K562 (cell line): ENCODE measurements around the gene RPS27. TPM values are rescaled to one million over a fixed set of nuclear protein-coding genes. Genes with fewer than 3 reads are reported as not detected.

ENCODE experiments used
- ARID3A ChIP-seq: IDR thresholded peaks from 2 replicates; pipeline ENCODE4 v1.6.1; 2012; ENCODE audit warnings: low read depth, low read length, improper control_type of control experiment, borderline replicate concordance
- E2F1 ChIP-seq: sonication (generic); formaldehyde crosslinking; IDR thresholded peaks from 2 replicates; pipeline ENCODE4 v1.8.1; 2023; ENCODE audit warnings: mild to moderate bottlenecking, missing genetic modification reagents, moderate library complexity
- NFE2 ChIP-seq: IDR thresholded peaks from 2 replicates; pipeline ENCODE4 v1.6.1; 2014; ENCODE audit warnings: antibody characterized with exemption, low read depth
- ZNF121 ChIP-seq: sonication (generic); formaldehyde crosslinking; conservative IDR thresholded peaks from 2 replicates; pipeline ENCODE4 v1.8.0; 2022; ENCODE audit warnings: missing genetic modification reagents
- ZNF174 ChIP-seq: fragments of 250-450 bp; sonication (Bioruptor Pico); IDR thresholded peaks from 2 replicates; pipeline ENCODE4 v1.4.0; 2020; ENCODE audit warnings: mild to moderate bottlenecking
- ZNF644 ChIP-seq: fragments of 200-800 bp; sonication (Bioruptor generic); IDR thresholded peaks from 2 replicates; pipeline ENCODE4 v1.6.1; 2016; ENCODE audit warnings: low read depth, missing genetic modification characterization, missing compliant biosample characterization
- polyA plus RNA-seq, 8 experiments: library from polyadenylated mRNA; depleted of rRNA in 4 of 8; stranded (reverse) in 5 of 8; unstranded in 3 of 8; fragments of >200 nt; fragmentation: Nextera tagmentation in 2 of 8; fragmentation: Illumina TruSeq in 1 of 8; extraction: Ambion mirVana in 2 of 8; extraction: Trizol in 1 of 8; gene quantifications; 2 replicates each; pipeline versions ENCODE4 v1.2.1 to v1.2.3, GENCODE V29; 2011 to 2014; ENCODE audit warnings: inconsistent platforms in 1 of 8, missing spikeins in 1 of 8
- total RNA-seq, 7 experiments: library from RNA; depleted of rRNA in 6 of 7; stranded (reverse); fragments of >200 nt in 6 of 7; fragmentation: Illumina TruSeq in 2 of 7; extraction: Trizol in 2 of 7; gene quantifications; 2 replicates each; pipeline versions ENCODE4 v1.2.1 to v1.2.3, GENCODE V29; 2011 to 2021; ENCODE audit warnings: low replicate concordance in 1 of 7
- TF ChIP-seq, protein P1 (sequence below), 2 experiments: fragments of 450-650 bp in 1 of 2; sonication (generic) in 1 of 2; formaldehyde crosslinking in 1 of 2; IDR thresholded peaks; 2 replicates each; pipeline versions ENCODE4 v1.7.1 to v1.9.0; 2016 to 2022; ENCODE audit warnings: inconsistent platforms in 1 of 2, mild to moderate bottlenecking in 1 of 2, missing genetic modification reagents in 1 of 2
- TF ChIP-seq, protein P2 (sequence below): IDR thresholded peaks from 2 replicates; pipeline ENCODE4 v1.6.1; 2011; ENCODE audit warnings: borderline replicate concordance, low read depth, mild to moderate bottlenecking, moderate library complexity, low read length; ENCODE audit not compliant: insufficient read depth, poor library complexity, severe bottlenecking
- TF ChIP-seq, protein P3 (sequence below): fragments of 450-650 bp; IDR thresholded peaks from 2 replicates; pipeline ENCODE4 v1.6.1; 2016; ENCODE audit warnings: mild to moderate bottlenecking

The RPS27 gene
- total and polyA plus RNA-seq, 9 of the 15 experiments (the other 6 are each of a cell fraction or from before 2014, with no cell fraction given), result 2,091 to 9,377 (median 6,706) TPM

- TF ChIP-seq ZNF174 (no peak), NFE2 (no peak), ZNF121 (CRISPR knock-in tag) (no peak), ZNF644 (tag) (no peak), ARID3A (no peak), E2F1 (CRISPR knock-in tag) (no peak)
- TF ChIP-seq, protein P1, sequence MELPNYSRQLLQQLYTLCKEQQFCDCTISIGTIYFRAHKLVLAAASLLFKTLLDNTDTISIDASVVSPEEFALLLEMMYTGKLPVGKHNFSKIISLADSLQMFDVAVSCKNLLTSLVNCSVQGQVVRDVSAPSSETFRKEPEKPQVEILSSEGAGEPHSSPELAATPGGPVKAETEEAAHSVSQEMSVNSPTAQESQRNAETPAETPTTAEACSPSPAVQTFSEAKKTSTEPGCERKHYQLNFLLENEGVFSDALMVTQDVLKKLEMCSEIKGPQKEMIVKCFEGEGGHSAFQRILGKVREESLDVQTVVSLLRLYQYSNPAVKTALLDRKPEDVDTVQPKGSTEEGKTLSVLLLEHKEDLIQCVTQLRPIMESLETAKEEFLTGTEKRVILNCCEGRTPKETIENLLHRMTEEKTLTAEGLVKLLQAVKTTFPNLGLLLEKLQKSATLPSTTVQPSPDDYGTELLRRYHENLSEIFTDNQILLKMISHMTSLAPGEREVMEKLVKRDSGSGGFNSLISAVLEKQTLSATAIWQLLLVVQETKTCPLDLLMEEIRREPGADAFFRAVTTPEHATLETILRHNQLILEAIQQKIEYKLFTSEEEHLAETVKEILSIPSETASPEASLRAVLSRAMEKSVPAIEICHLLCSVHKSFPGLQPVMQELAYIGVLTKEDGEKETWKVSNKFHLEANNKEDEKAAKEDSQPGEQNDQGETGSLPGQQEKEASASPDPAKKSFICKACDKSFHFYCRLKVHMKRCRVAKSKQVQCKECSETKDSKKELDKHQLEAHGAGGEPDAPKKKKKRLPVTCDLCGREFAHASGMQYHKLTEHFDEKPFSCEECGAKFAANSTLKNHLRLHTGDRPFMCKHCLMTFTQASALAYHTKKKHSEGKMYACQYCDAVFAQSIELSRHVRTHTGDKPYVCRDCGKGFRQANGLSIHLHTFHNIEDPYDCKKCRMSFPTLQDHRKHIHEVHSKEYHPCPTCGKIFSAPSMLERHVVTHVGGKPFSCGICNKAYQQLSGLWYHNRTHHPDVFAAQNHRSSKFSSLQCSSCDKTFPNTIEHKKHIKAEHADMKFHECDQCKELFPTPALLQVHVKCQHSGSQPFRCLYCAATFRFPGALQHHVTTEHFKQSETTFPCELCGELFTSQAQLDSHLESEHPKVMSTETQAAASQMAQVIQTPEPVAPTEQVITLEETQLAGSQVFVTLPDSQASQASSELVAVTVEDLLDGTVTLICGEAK (IDR thresholded peaks at IDR 0.05), result no peak
- TF ChIP-seq, protein P1 (CRISPR knock-in tag; IDR thresholded peaks at IDR 0.05), result no peak
- TF ChIP-seq, protein P2, sequence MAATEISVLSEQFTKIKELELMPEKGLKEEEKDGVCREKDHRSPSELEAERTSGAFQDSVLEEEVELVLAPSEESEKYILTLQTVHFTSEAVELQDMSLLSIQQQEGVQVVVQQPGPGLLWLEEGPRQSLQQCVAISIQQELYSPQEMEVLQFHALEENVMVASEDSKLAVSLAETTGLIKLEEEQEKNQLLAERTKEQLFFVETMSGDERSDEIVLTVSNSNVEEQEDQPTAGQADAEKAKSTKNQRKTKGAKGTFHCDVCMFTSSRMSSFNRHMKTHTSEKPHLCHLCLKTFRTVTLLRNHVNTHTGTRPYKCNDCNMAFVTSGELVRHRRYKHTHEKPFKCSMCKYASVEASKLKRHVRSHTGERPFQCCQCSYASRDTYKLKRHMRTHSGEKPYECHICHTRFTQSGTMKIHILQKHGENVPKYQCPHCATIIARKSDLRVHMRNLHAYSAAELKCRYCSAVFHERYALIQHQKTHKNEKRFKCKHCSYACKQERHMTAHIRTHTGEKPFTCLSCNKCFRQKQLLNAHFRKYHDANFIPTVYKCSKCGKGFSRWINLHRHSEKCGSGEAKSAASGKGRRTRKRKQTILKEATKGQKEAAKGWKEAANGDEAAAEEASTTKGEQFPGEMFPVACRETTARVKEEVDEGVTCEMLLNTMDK, result no peak
- TF ChIP-seq, protein P3, sequence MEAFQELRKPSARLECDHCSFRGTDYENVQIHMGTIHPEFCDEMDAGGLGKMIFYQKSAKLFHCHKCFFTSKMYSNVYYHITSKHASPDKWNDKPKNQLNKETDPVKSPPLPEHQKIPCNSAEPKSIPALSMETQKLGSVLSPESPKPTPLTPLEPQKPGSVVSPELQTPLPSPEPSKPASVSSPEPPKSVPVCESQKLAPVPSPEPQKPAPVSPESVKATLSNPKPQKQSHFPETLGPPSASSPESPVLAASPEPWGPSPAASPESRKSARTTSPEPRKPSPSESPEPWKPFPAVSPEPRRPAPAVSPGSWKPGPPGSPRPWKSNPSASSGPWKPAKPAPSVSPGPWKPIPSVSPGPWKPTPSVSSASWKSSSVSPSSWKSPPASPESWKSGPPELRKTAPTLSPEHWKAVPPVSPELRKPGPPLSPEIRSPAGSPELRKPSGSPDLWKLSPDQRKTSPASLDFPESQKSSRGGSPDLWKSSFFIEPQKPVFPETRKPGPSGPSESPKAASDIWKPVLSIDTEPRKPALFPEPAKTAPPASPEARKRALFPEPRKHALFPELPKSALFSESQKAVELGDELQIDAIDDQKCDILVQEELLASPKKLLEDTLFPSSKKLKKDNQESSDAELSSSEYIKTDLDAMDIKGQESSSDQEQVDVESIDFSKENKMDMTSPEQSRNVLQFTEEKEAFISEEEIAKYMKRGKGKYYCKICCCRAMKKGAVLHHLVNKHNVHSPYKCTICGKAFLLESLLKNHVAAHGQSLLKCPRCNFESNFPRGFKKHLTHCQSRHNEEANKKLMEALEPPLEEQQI, result no peak
Measured at GRCh38 chr1:153976819-153977249, 13.7 kb upstream of the RPS27 start (continued).
